EH (cell line): ENCODE results near the gene BAG1.
A peak's percentile ranks its signal among the peaks of the same experiment; 100 is the strongest.

Source experiments
- DNase-seq: peaks from one replicate; pipeline ENCODE4 v3.0.0-alpha.2; 2015; ENCODE audit warnings: low read depth

The BAG1 gene

GRCh38 chr9:33241298-33241697, 23.2 kb downstream of the BAG1 start:
- no peak for DNase-seq

DNA sequence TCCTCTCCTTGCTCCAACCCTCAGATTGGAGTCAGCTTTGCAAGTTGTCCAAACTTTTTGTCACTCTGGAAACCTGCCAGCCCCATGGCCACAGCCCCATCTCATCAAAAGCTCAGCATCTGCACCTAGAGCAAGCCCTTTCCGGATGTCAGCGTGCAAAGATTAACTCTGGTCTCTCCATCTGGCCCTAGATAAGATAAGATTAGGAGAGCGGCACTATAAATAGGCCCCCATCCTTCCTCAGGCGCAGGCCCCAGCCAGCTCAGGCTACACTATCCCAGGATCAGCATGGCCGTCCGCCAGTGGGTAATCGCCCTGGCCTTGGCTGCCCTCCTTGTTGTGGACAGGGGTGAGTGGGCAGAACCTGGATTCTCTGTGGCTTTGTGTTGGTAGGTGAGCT, 24.6 kb downstream of the BAG1 start, which contains the start of gene SPINK4:
Gene SPINK4, plus strand, starts transcription at position 247 of the 400 bp plus-strand sequence. Its CDS starts 42 bp downstream, at position 289.
- peak; percentile 14 for DNase-seq

DNA sequence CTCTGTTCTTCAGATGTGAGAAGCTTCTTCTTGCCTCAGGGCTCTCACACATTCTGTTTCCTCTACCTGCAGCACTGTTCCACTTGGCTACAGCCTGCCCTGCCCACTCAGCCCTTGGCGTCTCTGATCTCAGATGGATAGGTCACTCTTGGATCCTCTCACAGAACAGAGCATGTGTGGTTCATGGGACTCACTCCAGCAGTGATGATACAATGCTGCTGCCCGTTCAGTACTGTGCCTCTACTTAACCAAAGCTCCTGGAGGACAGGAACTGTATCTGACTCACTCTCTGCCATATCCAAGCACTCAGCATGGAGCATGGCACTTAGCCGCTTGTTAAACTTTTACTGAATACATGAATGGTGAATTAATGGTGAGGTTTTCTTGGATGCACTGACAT, 27.9 kb downstream of the BAG1 start:
- DNase-seq: no peak

- DNase-seq: peak; percentile 40
These were observed 29.7 kb downstream of the BAG1 start for GRCh38 chr9:33234511-33235467.

DNA sequence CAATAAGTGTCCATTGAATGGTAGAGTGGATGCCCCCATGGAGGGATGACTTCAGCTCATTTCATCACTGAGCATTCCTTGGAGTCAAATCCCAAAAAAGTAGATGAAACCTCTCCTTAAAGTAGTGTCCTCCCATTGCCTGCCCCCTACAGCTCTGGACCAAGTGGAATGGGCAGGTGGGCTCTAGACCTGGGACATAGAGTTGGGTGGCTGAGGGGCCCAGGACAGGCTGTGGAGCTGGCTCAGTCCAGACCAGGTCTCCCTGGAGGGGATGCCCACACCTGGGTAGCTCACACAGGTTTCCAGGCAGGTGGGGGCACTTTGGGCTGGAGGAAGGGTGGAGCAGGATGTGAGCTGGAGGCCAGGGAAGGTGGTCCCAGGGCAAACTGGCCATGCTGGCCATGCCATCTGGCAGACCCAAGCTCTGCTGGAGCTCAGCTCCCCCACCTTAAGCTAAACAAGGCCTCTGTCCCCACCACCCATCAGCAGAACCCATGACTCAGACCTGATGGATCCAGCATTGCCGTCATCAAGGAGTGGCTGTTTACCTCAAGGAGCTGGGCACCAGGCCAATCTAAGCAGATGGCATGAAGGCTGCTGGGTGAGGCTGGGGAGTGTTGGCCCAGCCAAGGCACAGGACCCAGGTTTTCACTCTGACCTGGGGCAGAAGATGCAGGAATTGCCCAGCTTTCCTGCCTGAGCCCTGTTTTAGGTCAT, 30.7 kb downstream of the BAG1 start:
- peak; percentile 90 for DNase-seq

DNA sequence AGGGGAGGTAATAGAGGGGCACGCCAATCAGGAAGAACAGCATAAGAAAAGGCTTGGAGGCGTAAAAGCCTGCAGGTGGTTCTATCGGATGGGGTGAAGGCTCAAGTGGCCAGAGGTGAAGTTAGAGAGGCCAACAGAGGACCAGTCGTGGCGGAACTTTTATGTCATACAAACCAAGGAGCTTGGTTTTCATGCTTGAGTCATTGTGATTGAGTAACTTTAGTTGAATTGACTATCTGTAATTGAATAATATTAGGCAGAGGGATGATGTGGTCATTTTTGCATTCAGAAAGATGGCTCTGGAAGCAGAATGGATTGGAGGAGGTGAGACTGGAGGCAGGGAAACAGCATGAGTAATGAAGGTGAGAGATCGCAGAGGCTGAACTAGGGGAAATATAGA, 31.7 kb downstream of the BAG1 start:
- DNase-seq: no peak

DNA sequence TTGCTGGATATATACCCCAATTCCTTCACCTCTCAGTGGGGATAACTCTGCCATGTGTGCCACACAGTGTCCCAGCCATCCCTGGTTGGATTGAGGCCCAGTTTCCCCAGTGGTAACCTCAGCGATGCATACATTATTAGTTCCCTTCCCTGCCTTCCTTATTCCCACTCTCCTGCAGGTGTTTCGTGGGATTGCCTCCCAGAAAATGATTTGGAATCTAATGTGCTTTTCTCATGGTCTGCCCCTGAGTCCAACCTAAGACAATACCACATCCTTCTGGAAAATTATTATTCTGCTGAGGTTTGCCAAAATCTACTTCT, 32.9 kb downstream of the BAG1 start:
- no peak for DNase-seq

DNA sequence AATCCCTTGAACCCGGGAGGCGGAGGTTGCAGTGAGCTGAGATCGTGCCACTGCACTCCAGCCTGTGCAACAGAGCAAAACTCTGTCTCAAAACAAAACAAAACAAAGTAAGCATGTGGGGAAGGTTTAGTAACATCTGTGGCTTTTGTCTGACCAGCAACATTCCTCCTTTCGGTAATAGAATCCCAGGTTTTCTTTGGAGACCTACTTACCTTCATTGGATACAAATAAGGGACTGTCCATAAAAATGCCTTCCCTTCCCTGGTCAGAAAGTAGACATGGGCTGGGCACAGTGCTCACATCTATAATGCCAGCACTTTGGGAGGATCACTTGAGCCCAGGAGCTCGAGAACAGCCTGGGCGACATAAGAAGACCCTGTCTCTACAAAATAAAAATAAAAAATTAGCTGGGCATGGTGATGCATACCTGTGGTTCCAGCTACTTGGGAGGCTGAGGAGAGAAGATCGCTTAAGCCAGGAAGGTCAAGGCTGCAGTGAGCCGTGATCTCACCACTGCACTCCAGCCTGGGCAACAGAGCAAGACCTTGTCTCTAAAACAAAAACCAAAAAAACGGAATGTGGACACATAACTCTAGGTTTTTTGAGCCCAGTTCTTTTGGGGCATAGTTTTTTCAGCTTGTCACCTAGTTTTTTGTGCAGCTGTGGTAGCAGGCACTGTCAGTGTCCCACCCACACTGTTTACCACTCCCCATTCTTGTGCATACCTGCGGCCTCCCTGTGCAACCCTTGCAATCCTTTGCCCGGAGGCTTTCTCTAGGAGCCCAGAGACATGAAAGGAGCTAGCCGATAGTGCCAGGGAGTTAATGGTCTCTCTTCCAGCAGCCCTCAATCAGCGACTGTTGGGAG, 33.5 kb downstream of the BAG1 start:
- DNase-seq: no peak

GRCh38 chr9:33229359-33230114, 35.0 kb downstream of the BAG1 start:
- DNase-seq: no peak

GRCh38 chr9:33228606-33229005, 35.9 kb downstream of the BAG1 start:
- no peak for DNase-seq

- peak; percentile 33 for DNase-seq
These were observed 36.8 kb downstream of the BAG1 start for GRCh38 chr9:33227741-33228140.

- no peak for DNase-seq
These were observed 37.5 kb downstream of the BAG1 start for GRCh38 chr9:33227008-33227398.

- DNase-seq: peak; percentile 77
These were observed 39.0 kb downstream of the BAG1 start for GRCh38 chr9:33225319-33226147.

DNA sequence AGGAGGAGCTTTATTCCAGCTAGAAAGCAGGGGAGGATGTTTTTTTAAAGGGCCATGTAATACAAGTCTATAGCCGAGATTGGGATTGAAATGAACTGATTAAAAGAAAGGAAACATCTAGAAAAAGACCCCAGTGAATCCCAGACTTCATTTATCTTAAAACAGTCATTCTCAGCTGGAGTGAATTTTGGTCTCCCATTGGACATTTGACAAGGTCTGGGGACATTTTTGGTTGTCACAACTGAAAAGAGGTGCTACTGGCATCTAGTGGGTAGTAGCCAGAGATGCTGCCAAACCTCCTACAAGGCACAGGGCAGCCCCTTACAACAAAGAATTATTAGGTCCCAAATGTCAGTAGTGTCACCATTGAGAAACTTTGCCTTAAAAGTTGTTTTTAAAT, 40.8 kb downstream of the BAG1 start:
- peak; percentile 53 for DNase-seq

- no peak for DNase-seq
These were observed 42.5 kb downstream of the BAG1 start for GRCh38 chr9:33222031-33222430.

GRCh38 chr9:33221568-33221884, 43.0 kb downstream of the BAG1 start:
- DNase-seq: no peak

DNA sequence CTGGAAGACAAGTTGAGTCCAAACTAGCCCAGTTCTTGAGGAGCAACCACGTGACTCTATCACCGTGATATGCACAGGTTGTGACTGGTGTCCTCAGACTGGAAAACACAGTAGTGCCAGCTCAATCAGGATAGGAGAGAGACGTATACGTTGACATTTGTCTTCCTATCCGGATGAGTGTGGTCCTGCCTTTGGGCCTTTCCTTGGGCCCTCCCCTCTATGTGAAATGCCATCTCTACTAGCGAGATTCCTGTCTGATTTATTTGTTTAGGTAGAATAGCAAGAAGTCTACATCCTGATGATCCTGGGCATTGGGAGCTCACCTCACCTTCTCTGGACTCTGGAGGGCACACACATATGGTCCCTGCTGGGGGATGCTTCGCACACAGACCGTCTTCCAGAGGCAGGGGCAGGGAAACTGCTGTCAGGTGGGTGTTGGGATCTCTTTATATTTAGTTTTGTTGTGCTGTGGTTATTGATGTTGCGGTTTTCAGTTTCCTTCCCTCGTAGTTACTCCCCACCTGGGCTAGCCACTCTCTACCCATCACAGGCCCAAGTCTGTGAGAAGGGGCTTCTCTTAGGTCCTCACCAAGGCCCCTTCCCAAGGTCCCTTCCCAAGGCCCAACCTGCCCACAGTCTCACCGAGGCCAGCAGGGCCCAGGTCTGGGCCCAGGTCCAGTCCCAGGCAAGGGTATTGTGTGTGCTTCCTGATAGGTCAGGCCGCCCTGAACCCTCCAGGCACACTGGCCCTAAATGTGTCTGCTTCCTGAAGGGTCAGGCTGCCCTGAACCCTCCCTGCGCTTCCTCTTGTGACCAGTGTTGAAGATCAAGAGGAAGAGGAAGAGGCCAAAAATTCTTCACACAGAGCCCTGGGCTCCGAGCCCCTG, 43.6 kb downstream of the BAG1 start:
- no peak for DNase-seq

GRCh38 chr9:33211695-33212393, 52.7 kb downstream of the BAG1 start:
- DNase-seq: peak; percentile 57
